Activated CD8-positive, alpha-beta memory T cell treated with anti-CD3 and anti-CD28 coated beads, Interleukin-2, amount 50 U/mL, for 48 hours (primary cell): ENCODE results near the gene SLC38A10.

Source experiments
- DNase-seq: peaks from one replicate; pipeline ENCODE4 v3.0.0-alpha.2; 2020

The SLC38A10 gene

DNA sequence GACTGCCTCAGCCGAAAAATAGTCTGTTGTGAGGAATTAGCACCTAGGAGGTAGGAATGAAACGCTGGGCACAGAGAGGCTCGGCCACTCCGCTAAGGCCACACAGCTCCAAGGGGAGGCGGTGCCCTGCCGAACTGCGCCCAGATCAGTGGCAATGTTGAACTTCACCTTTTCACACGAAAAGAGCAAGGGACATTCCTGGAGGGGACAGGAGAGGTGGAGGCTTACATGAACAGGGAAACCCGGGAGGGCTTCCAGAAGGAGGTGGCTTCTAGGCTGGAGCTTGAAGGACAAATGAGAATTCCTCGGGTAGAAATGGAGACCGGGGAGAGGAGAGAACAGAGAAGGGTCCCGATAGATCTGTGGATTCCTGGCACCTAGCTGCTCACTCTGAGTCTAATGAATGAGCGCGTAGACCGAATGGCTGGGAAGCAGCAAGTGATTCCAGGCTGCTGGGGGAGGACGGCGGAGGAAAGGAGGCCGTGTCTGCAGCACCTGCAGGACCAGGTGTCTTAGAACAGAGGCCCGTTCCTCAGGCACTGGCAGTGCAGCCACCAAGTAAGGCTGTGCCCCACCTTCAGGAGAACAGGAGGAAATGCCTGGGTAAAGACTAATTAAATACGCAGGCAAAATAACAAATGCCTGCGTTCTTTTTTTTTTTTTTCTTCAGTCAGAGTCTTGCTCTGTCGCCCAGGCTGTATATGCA lies 722 bp upstream of the SLC38A10 start:
- DNase-seq: peak; percentile 69

GRCh38 chr17:81294512-81295030 lies 536 bp downstream of the SLC38A10 start:
- peak; percentile 62 for DNase-seq

DNA sequence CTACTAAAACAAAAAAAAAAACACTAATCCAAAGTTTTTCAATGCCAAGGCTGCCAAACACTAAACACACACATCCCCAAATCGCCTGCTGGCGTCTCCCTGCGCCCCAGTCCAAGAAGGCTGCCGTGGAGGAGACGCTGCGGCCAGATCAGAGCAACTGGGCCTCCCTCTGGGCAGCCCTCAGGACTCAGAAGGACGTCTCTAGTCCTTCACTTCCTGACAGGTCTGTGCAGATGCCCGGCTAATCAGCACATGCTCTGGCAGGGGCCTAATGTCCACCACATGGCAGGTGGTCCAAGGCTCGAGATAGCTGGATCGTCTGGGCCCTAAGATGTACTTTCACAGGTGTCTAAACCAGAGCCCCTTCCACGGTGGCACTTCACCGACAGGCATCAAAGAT lies 2.7 kb downstream of the SLC38A10 start:
- no peak for DNase-seq

DNA sequence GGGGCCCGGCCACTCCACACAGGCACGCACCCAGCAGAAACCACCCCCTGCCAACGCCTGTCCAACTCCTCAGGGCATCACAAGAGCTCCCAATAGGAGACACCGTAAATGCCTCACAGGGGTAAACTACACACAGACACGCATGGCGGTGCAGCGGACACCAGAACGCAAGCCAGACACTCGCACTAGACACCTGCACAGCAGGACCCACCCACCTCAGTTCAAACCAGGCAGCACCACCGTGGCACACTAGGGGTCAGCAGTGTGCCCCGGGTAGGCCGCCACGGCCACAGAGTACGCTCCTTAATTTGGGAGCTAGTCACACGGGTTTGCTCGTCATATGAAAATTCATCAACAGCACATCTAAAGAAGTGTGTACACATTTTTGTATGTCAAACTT lies 3.4 kb downstream of the SLC38A10 start:
- DNase-seq: peak; percentile 85

- DNase-seq: no peak
These were observed 4.9 kb downstream of the SLC38A10 start for GRCh38 chr17:81290230-81290629.

DNA sequence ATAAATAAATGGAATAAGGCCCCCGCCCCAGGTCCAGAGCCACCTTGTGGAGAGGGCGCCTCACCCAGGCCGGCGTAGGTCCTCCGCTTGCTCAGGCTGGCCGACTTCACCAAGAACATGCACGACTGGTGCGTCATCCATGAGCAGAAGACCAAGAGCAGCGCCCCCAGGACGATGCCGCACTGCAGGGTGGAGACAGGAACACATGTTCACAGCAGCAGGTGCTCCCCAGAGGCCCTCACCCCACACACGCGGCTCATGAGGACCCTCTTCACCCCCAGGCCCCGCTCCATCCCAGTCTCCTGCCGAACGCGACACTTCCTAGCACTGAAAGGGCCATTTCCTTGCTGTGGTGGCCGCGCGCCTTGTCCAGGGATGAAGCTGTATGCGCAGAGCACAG lies 5.5 kb downstream of the SLC38A10 start:
- DNase-seq: no peak

GRCh38 chr17:81288715-81289114 lies 6.4 kb downstream of the SLC38A10 start:
- DNase-seq: no peak

DNA sequence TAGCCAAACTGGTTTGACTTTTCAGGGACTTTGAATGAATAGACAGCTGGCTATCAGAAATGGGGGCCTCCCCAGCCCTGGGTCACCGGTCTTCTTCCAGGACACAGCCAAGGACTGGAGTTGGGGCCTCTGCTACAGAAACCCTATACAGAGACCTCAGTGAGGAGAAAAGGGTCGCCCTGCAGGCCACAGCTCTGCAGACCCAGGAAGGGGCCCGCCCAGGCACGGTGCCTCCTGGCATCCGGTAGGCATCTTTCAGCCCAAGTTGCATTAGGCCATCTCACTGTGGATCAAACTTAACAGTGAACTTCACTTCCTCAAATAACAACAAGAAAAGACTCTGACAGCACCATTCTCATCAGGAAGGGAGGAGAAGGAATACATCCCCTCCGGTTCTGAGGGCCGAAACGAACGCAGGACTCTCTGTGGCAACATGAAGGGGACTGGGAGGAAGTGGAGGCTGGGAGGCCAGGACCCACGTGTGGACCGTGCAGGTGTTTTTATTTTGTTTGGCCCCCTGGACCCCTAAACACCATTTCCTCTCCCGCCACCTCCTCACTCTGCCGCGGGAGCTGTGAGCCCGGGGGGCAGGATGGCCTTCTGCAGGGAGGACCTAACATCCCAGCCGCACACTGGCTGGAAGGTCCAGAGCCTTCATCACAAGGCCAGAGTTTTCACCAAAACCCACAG lies 7.2 kb downstream of the SLC38A10 start:
- DNase-seq: no peak

DNA sequence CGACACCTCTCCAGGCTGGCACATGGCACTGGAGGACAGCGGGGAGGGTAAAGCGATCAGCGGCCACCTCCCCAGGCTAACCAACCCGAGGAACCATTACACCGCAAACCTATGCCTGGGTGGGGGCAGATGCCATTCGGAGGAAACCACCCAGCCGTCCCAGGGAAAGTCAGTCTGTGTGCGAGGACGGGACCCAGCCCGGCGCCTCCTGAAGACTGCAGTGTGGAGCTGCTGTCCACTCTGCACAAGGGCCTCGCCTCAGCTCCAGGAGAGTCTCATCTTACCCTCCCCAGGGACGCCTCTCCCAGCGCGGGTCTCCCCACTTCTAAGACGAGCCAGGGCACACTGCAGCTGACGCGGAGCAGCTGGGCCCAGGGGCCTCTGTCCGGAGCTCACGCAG lies 8.0 kb downstream of the SLC38A10 start:
- no peak for DNase-seq

GRCh38 chr17:81286491-81287145 lies 8.5 kb downstream of the SLC38A10 start:
- DNase-seq: no peak

DNA sequence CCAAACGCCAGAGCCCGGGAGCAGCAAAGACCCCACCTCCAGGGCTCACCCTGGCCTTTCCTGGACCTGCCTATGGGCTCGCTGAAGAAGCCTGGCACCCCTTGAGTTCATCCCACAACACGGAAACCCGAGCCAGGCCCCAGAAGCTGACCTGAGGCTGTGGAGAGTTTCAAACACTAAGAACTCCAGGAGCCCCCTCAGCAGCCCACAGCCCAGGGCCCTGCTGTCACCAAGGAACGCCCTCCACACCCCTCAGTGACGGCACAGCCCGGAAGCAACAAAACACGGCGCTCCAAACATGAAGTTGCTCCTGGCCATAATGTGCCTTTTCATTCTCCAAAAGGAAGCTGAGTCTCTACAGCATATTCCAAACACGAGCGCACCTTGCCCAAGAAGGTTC lies 9.2 kb downstream of the SLC38A10 start:
- DNase-seq: no peak

- peak; percentile 81 for DNase-seq
These were observed 9.8 kb downstream of the SLC38A10 start for GRCh38 chr17:81285179-81285878.

GRCh38 chr17:81282876-81283275 lies 12.2 kb downstream of the SLC38A10 start:
- DNase-seq: no peak

DNA sequence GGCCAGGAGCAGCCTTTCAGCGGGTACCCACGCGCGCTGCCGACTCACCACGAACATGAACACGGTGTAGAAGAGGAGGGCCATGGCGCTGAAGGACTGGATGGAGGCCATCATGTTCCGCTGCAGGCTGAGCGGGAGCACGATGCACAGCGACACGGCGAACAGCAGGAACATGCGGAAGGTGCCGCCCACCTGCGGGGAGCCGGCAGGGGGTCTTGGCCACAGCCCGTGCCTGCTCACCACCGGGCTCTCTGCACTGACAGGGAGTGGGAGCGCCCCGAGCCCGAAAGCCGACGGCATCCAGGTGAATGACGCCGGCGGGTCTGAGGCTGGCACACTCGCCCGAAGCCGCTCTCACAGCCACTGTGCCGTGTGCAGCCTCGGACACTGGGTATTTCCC lies 13.0 kb downstream of the SLC38A10 start:
- no peak for DNase-seq

GRCh38 chr17:81280571-81280970 lies 14.5 kb downstream of the SLC38A10 start:
- no peak for DNase-seq

GRCh38 chr17:81279278-81280275 lies 15.5 kb downstream of the SLC38A10 start:
- DNase-seq: no peak

- no peak for DNase-seq
These were observed 16.3 kb downstream of the SLC38A10 start for GRCh38 chr17:81278831-81279230.

GRCh38 chr17:81277946-81278693 lies 17.0 kb downstream of the SLC38A10 start:
- no peak for DNase-seq

- DNase-seq: no peak
These were observed 17.7 kb downstream of the SLC38A10 start for GRCh38 chr17:81277421-81277820.

GRCh38 chr17:81276781-81277180 lies 18.3 kb downstream of the SLC38A10 start:
- no peak for DNase-seq

- no peak for DNase-seq
These were observed 20.6 kb downstream of the SLC38A10 start for GRCh38 chr17:81274471-81274855.
